GM21526 (cell line): ENCODE data around the gene GPR15LG.
A peak's percentile ranks its signal among the peaks of the same experiment; 100 is the strongest.

Experiments used
- ATAC-seq: cut with Tn5 transposase; IDR thresholded peaks from one replicate; pipeline ENCODE4 v1.9.1; 2021; ENCODE audit warnings: moderate library complexity; ENCODE audit not compliant: unreplicated experiment, low FRiP score

Gene GPR15LG

GRCh38 chr10:84190621-84191020, 17.0 kb downstream of the GPR15LG start:
- no peak for ATAC-seq

GRCh38 chr10:84191106-84191505, 17.5 kb downstream of the GPR15LG start:
- ATAC-seq, result no peak

GRCh38 chr10:84193327-84193726, 19.7 kb downstream of the GPR15LG start:
- ATAC-seq, result no peak

- no peak for ATAC-seq
These were observed 20.3 kb downstream of the GPR15LG start for GRCh38 chr10:84193846-84194423.

- peak; percentile 69 for ATAC-seq
These were observed 20.9 kb downstream of the GPR15LG start, which contains the start of gene CDHR1 for GRCh38 chr10:84194424-84195043. TSS of gene CDHR1 (plus strand) at chr10:84194537. CDS start at chr10:84194761, 224 bp downstream.

- no peak for ATAC-seq
These were observed 21.6 kb downstream of the GPR15LG start for GRCh38 chr10:84195044-84195830.

GRCh38 chr10:84196083-84196482, 22.5 kb downstream of the GPR15LG start:
- ATAC-seq, result no peak

GRCh38 chr10:84196941-84197340, 23.3 kb downstream of the GPR15LG start:
- no peak for ATAC-seq

- ATAC-seq, result no peak
These were observed 24.0 kb downstream of the GPR15LG start for GRCh38 chr10:84197643-84198042.

- no peak for ATAC-seq
These were observed 24.8 kb downstream of the GPR15LG start for GRCh38 chr10:84198206-84198915.

- no peak for ATAC-seq
These were observed 27.1 kb downstream of the GPR15LG start for GRCh38 chr10:84200537-84201243.

GRCh38 chr10:84201244-84201606, 27.6 kb downstream of the GPR15LG start:
- ATAC-seq, result no peak

- ATAC-seq, result no peak
These were observed 28.1 kb downstream of the GPR15LG start for GRCh38 chr10:84201682-84202081.

GRCh38 chr10:84202349-84202748, 28.7 kb downstream of the GPR15LG start:
- ATAC-seq, result no peak

GRCh38 chr10:84204122-84204521, 30.5 kb downstream of the GPR15LG start:
- ATAC-seq, result peak; percentile 66

GRCh38 chr10:84204610-84205009, 31.0 kb downstream of the GPR15LG start:
- no peak for ATAC-seq

GRCh38 chr10:84205049-84205852, 31.6 kb downstream of the GPR15LG start:
- ATAC-seq, result peak; percentile 88

- ATAC-seq, result no peak
These were observed 32.4 kb downstream of the GPR15LG start for GRCh38 chr10:84205853-84206525.

GRCh38 chr10:84208023-84208422, 34.4 kb downstream of the GPR15LG start:
- no peak for ATAC-seq
